Esophagus muscularis mucosa (tissue), 3 donors: ENCODE data around the gene TNFAIP8L2.

Experiments used
- EP300 ChIP-seq: sonication (generic); formaldehyde crosslinking; IDR thresholded peaks from one replicate; pipeline ENCODE4 v1.6.1; 2017; ENCODE audit warnings: antibody characterized with exemption
- TF ChIP-seq, protein P1 (sequence below), 3 experiments: fragments of 200-600 bp in 2 of 3; fragments of 450-650 bp in 1 of 3; sonication (generic) in 2 of 3; IDR thresholded peaks; one replicate each; pipeline ENCODE4 v1.5.1; 2017 to 2019; ENCODE audit warnings: antibody characterized with exemption in 3 of 3, mild to moderate bottlenecking in 2 of 3, moderate library complexity in 1 of 3

DNA sequence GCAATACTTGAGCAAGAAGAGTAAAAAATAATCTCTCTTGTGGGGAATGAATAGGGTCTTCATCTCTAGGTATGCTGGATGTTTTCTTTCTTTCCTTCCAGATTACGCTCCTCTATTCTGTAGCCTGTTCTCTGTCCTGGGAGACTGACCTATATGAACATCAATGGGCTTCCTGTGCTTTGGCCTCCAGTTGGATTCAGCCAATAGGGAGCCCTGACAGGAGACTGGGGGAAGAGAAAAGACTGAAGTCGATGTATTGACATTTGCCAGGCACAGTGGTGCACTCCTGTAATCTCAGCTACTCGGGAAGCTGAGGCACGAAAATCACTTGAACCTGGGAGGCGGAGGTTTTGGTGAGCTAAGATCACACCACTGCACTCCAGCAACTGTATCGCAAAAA is 27.6 kb upstream of the TNFAIP8L2 start:
- TF ChIP-seq, protein P1, sequence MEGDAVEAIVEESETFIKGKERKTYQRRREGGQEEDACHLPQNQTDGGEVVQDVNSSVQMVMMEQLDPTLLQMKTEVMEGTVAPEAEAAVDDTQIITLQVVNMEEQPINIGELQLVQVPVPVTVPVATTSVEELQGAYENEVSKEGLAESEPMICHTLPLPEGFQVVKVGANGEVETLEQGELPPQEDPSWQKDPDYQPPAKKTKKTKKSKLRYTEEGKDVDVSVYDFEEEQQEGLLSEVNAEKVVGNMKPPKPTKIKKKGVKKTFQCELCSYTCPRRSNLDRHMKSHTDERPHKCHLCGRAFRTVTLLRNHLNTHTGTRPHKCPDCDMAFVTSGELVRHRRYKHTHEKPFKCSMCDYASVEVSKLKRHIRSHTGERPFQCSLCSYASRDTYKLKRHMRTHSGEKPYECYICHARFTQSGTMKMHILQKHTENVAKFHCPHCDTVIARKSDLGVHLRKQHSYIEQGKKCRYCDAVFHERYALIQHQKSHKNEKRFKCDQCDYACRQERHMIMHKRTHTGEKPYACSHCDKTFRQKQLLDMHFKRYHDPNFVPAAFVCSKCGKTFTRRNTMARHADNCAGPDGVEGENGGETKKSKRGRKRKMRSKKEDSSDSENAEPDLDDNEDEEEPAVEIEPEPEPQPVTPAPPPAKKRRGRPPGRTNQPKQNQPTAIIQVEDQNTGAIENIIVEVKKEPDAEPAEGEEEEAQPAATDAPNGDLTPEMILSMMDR (IDR thresholded peaks at IDR 0.05): no peak
- TF ChIP-seq EP300: no peak
